HG03469 (cell line): ENCODE data around the gene ITPR1.
A peak's percentile ranks its signal among the peaks of the same experiment; 100 is the strongest.

ENCODE experiments used
- ATAC-seq: cut with Tn5 transposase; IDR thresholded peaks from one replicate; pipeline ENCODE4 v1.9.1; 2021; ENCODE audit warnings: mild to moderate bottlenecking, moderate library complexity, moderate number of reproducible peaks; ENCODE audit not compliant: unreplicated experiment

The ITPR1 gene

DNA sequence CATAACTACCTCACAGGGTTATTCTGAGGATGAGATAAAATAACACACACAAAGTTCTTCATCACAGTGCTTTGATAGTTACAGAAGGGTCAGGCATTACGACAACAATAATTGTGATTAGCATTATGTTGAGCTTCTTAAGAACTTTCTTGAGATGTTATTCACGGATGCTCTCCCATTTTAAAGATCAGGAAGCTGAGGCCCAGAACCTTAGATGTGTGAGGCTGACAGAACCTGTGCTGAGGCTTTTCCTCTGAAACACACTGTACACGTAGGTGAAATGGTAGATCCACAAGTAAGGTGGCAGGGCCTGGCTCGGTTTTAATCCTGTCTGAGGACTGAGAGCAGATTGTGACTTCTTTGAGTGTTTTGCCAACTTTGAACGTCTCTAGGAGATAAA is 274.9 kb downstream of the ITPR1 start:
- no peak for ATAC-seq

GRCh38 chr3:4768521-4768920 is 275.4 kb downstream of the ITPR1 start:
- no peak for ATAC-seq

DNA sequence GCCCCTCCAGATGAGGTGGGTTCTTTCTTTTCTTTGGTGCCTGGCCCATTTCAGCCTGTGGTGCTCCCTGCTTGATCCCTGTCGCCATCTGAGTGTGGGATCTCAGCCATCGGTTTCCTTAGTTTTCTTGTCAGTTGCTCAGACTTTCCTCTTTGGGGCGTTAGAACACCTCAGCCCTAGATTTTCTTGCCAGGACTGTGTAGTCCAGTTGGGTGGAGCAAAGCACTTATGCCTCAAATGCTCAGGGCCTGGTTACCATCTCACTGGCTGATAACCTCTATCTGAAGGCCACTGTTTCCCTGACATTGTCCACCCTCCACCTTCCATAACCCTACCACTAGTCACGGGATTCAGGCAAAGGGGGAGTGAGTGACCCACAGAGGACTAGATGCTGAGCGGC is 277.4 kb downstream of the ITPR1 start:
- no peak for ATAC-seq

DNA sequence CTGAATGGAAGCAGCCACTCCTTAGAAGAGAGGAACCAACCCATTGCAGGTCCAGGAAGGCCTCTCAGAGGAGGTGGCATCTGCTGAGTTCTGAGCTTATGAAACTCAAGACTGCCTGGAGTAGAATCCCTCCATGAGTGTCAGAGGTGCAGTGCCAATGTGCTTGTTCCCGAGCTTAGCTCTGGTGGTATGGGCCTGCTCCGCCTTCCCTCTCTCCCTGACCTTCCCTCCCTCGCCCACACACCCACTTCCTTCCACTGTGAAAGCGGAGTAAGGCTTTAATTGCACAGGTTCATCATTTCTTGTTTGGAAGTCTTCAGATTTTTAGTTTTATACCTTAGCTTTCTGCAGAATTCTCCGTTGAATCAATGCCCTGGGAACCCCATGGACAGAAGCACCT is 278.1 kb downstream of the ITPR1 start:
- no peak for ATAC-seq

- no peak for ATAC-seq
Measured at GRCh38 chr3:4772171-4772804, 279.1 kb downstream of the ITPR1 start.

GRCh38 chr3:4772858-4773257 is 279.7 kb downstream of the ITPR1 start:
- no peak for ATAC-seq

DNA sequence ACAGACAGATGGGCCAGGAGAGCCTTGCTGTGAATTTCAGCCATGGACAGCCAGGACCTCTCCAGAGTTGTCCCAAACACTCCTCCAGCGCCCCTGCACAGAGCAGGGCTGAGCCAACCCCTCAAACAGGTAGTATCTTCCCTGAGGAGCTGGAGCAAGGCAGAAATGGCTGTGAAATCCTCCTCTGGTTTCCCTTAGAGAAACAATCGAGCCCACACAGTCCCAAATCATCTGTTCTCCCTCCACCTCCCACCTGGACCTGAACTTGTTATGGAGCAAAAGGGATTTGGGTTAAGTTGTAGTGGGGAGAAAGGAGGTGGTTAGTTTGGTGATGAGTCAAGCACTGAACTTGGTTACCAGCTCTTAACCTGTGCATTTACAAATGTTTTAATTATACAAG is 280.4 kb downstream of the ITPR1 start:
- ATAC-seq = no peak

- no peak for ATAC-seq
Measured at GRCh38 chr3:4774531-4774930, 281.4 kb downstream of the ITPR1 start.

DNA sequence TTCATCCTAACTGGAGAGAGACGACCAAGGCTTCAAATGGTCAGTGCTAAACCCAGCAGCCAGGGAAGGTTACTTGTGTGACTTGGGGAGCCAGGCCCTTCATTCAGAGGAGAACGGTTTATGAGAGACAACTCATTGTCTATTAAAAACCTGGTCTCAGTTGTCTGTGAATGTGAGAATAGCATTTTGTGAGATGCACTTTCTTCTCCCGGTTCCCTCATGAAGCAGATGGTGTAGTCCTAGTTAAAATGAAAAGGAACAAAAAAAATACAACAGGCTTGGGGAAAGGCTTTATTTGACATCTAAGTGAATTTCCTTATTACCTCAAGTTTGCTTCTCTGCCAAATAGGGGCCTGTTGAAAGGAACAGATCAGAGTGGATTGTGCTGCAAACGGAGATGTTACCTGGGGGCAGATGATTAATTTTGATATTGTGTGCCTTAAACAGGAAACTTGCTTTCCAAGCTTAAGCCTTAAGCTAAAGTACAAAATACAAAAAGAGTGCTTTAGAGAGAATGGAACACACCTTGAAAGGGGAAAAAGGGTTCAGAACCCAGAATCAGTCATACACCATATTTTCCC is 283.3 kb downstream of the ITPR1 start:
- peak; percentile 18 for ATAC-seq

DNA sequence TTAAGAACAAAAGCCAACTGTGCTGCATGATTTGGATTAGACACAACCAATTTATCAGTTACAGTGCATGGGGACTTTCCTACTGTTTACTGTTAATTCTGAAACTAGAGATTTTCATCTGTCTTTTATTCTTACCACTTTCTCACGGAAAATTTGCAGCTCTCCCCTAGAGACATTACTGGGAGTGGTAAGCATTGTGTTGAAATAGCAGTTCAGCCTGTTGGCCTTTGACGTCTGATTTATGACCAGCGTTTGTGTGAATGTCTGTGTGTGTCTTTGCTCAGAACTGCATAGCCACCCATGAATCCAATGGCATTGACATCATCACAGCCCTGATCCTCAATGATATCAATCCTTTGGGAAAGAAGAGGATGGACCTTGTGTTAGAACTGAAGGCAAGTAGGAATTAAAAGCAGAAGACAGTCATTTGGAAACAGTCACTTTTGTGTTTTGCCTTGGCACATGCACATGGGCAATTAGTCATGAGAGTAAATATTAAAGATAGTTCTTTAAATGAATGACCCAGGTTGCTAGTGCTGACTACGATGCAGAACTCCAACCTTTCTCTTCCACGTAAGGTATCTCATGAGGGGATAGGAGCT is 283.9 kb downstream of the ITPR1 start:
- ATAC-seq = peak; percentile 88

DNA sequence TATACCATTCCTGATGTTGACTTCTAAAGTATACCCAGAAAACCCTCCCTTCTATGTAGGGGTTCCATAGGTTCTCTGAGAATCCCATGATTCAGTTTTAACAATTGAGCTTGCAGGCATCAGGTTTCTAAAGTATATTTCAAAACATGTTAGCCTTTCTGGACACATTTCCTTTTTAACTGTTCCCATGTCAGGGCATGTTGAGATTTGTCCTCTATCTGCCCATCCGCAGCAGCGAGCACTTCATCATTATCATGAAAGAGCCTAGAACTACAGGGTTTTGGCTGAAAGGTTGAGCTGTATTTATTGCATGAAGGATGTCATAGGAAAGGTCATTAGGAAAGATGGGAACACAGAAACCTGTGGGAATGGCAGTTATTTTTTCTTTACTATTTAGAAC is 285.0 kb downstream of the ITPR1 start:
- ATAC-seq = no peak

- ATAC-seq = no peak
Measured at GRCh38 chr3:4778740-4779139, 285.6 kb downstream of the ITPR1 start.

DNA sequence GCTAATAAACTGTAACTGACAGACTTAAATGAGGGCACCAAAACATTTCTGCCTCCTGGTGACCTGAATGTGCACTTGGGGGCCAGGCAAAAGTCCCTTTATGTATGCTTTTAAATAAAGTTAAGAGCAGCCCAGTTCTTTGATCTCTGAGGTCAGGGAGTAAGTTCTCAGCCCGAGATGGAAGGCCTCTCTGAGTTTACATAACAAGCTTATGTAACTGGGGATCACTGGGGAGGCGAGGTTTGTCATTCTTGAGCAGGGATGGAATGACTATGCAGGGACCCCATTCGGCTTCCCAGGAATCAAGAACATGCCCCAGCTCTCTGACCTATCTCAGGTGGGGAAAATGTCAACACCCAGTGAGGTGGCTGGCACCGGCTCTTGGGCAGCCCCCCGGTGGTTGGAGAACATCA is 287.4 kb downstream of the ITPR1 start:
- ATAC-seq = no peak

- ATAC-seq = no peak
Measured at GRCh38 chr3:4782095-4782494, 288.9 kb downstream of the ITPR1 start.

GRCh38 chr3:4785551-4785950 is 292.4 kb downstream of the ITPR1 start:
- ATAC-seq = no peak

- no peak for ATAC-seq
Measured at GRCh38 chr3:4786431-4786830, 293.3 kb downstream of the ITPR1 start.

- no peak for ATAC-seq
Measured at GRCh38 chr3:4791358-4791757, 298.2 kb downstream of the ITPR1 start.

DNA sequence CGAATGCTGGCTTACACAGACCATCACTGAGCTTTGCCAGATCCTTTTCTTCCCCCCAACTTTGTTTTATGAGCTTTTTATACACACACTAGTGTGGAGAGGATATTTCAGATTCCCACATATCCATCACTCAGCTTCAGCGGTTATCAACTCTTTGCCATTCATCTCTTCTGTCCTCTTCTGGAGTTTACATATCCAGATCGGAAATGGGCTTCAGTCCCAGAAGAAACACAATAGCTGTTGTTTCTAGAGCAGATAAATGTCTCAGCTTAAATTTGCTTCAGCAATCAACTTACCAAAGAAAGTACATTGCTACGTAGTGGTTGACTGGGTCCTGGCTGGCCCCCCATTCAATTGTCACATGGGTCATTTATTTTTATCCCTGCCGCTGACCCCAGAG is 300.2 kb downstream of the ITPR1 start:
- ATAC-seq = no peak

- ATAC-seq = no peak
Measured at GRCh38 chr3:4794331-4794730, 301.2 kb downstream of the ITPR1 start.

- ATAC-seq = no peak
Measured at GRCh38 chr3:4794798-4795197, 301.6 kb downstream of the ITPR1 start.

DNA sequence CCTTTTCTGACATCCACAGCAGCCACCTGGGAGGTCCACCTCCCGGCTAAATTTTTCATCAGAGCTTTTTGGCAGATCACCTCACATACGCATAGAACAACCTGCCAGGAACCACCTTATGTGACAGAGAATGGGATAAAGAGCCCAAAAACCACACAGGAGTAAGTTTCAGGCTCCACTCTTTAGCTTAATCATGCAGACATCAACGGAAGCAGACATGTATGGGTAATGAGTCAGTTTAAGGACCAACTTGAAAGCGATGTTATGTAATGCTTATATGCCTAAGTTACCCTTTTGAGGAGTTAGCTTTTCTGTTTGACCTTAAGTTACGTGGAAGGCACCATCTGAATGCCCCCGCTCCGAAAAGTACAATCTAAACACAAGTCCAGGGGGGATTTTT is 302.8 kb downstream of the ITPR1 start:
- no peak for ATAC-seq

DNA sequence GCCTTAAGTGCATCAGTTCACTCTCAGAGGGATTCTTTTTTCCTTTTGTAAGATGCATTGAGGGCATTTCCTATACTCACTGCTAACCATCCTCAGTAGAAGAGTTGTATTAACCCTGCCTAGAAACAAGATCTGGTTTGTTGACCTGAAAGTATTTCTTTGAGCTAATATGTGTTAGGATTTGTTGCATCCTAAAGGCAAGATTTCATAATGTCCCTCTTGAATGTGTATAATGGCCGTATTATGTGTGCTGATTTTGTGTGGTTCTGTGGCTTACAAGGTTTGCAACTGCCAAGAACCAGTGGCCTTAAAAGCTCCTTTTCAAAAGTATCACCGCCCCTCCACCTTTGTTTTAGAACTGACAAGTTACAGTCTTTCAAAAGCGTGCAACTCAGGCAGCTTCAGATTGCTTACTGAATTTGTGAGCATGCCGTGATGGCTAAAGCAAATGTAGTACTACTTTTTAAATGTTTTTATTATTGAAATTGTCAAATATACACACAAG is 304.1 kb downstream of the ITPR1 start:
- ATAC-seq = no peak
